CD14-positive monocyte (primary cell): Measurements from ENCODE around the gene MCEE. TPM values are rescaled to one million over a fixed set of nuclear protein-coding genes. Genes with fewer than 3 reads are reported as not detected.

Source experiments
- DNase-seq, 3 donors: peaks; one replicate each; pipeline ENCODE4 v3.0.0-alpha.2; 2011 to 2022
- H2AFZ ChIP-seq: 2 replicates; pipeline ENCODE4 v1.6.0; 2012; ENCODE audit warnings: mild to moderate bottlenecking, low read depth, low read length, inconsistent platforms; ENCODE audit not compliant: insufficient read depth, poor library complexity, severe bottlenecking
- H3K27ac ChIP-seq, 2 donors: 1 replicate in 1 of 2; 2 replicates in 1 of 2; pipeline ENCODE4 v1.5.1; 2012 to 2013; ENCODE audit warnings: low read length in 2 of 2, control low read depth in 1 of 2, inconsistent platforms in 1 of 2, low read depth in 1 of 2, mild to moderate bottlenecking in 1 of 2
- H3K27me3 ChIP-seq, 2 donors: one replicate each; pipeline versions ENCODE4 v1.6.0 to v1.6.1; 2011 to 2013; ENCODE audit warnings: low read length in 2 of 2; ENCODE audit not compliant: control insufficient read depth in 2 of 2, insufficient read depth in 2 of 2
- H3K36me3 ChIP-seq, 2 donors: replicated peaks in 1 of 2; 1 replicate in 1 of 2; 2 replicates in 1 of 2; pipeline versions ENCODE4 v1.5.1 to v1.6.1; 2012 to 2013; ENCODE audit warnings: low read length in 2 of 2, control low read depth in 1 of 2, inconsistent platforms in 1 of 2, mild to moderate bottlenecking in 1 of 2; ENCODE audit not compliant: insufficient read depth in 2 of 2, control insufficient read depth in 1 of 2
- H3K4me1 ChIP-seq, 2 donors: 1 replicate in 1 of 2; 2 replicates in 1 of 2; pipeline versions ENCODE4 v1.5.1 to v1.6.1; 2012 to 2013; ENCODE audit warnings: low read length in 2 of 2, control low read depth in 1 of 2, inconsistent platforms in 1 of 2, mild to moderate bottlenecking in 1 of 2, moderate library complexity in 1 of 2; ENCODE audit not compliant: insufficient read depth in 2 of 2, control insufficient read depth in 1 of 2
- H3K4me2 ChIP-seq: replicated peaks from 2 replicates; pipeline ENCODE3; 2012; ENCODE audit warnings: low read length, moderate library complexity, mild to moderate bottlenecking; ENCODE audit not compliant: poor library complexity, severe bottlenecking; ENCODE audit errors: extremely low read depth
- H3K4me3 ChIP-seq, 3 experiments: fragments of 200-600 bp in 1 of 3; sonication (generic) in 1 of 3; replicated peaks in 1 of 3; 1 replicate in 2 of 3; 2 replicates in 1 of 3; pipeline ENCODE4 v1.5.1; 2011 to 2013; ENCODE audit warnings: low read length in 3 of 3, mild to moderate bottlenecking in 3 of 3, control low read depth in 2 of 3, low read depth in 2 of 3, inconsistent platforms in 1 of 3, moderate library complexity in 1 of 3
- H3K79me2 ChIP-seq: 2 replicates; pipeline ENCODE4 v1.6.0; 2012; ENCODE audit warnings: mild to moderate bottlenecking, control low read depth, inconsistent platforms, low read length, moderate library complexity; ENCODE audit not compliant: insufficient read depth
- H3K9ac ChIP-seq: 2 replicates; pipeline ENCODE4 v1.6.0; 2017; ENCODE audit warnings: low read length, mild to moderate bottlenecking; ENCODE audit not compliant: insufficient read depth, poor library complexity, severe bottlenecking
- H3K9me3 ChIP-seq, 2 donors: replicated peaks in 1 of 2; 1 replicate in 1 of 2; 2 replicates in 1 of 2; pipeline versions ENCODE4 v1.5.1 to v1.6.1; 2012 to 2013; ENCODE audit warnings: low read length in 2 of 2, control low read depth in 1 of 2; ENCODE audit not compliant: control insufficient read depth in 1 of 2, insufficient read depth in 1 of 2
- H4K20me1 ChIP-seq: 2 replicates; pipeline ENCODE4 v1.6.0; 2012; ENCODE audit warnings: mild to moderate bottlenecking, low read length, control low read depth, moderate library complexity; ENCODE audit not compliant: insufficient read depth
- H3K27ac Mint-ChIP-seq, 7 donors: one replicate each; pipeline ENCODE4 v1.8.0; 2020; ENCODE audit warnings: mild to moderate bottlenecking in 7 of 7, mixed read lengths in 7 of 7, moderate library complexity in 6 of 7, inconsistent platforms in 2 of 7
- H3K27me3 Mint-ChIP-seq, 3 donors: one replicate each; pipeline ENCODE4 v1.8.0; 2021 to 2022; ENCODE audit warnings: low read depth in 3 of 3, mild to moderate bottlenecking in 3 of 3, mixed read lengths in 3 of 3, moderate library complexity in 3 of 3, inconsistent platforms in 1 of 3
- H3K36me3 Mint-ChIP-seq, 2 donors: one replicate each; pipeline ENCODE4 v1.8.0; 2020; ENCODE audit warnings: mixed read lengths in 2 of 2, inconsistent platforms in 1 of 2, mild to moderate bottlenecking in 1 of 2
- H3K4me1 Mint-ChIP-seq: one replicate; pipeline ENCODE4 v1.8.0; 2020; ENCODE audit warnings: mild to moderate bottlenecking, mixed read lengths
- H3K4me3 Mint-ChIP-seq, 2 donors: one replicate each; pipeline ENCODE4 v1.8.0; 2020; ENCODE audit warnings: mild to moderate bottlenecking in 2 of 2, mixed read lengths in 2 of 2, moderate library complexity in 1 of 2
- H3K9me3 Mint-ChIP-seq, 7 donors: one replicate each; pipeline ENCODE4 v1.8.0; 2020 to 2022; ENCODE audit warnings: mixed read lengths in 7 of 7, mild to moderate bottlenecking in 6 of 7, moderate library complexity in 6 of 7, inconsistent platforms in 2 of 7
- CTCF ChIP-seq: fragments of 200-600 bp; IDR thresholded peaks from one replicate; pipeline ENCODE4 v1.8.0; 2022; ENCODE audit warnings: antibody characterized with exemption, mild to moderate bottlenecking
- WGBS: methylation state at CpG from one replicate; pipeline ENCODE4 v1.1.5; 2013; ENCODE audit warnings: missing lambda C conversion rate; ENCODE audit not compliant: insufficient coverage; 5-methylcytosine and 5-hydroxymethylcytosine counted together
- intact Hi-C, 2 donors: fragments of 100-400 bp; cut with micrococcal nuclease; formaldehyde crosslinking; loops; one replicate each; pipeline versions ENCODE4 v1.15.0 to v1.15.1; 2023
- polyA plus RNA-seq, 3 donors: library from polyadenylated mRNA; depleted of rRNA in 1 of 3; unstranded in 2 of 3; stranded (reverse) in 1 of 3; fragments of 300-500 nt in 2 of 3; fragments of >200 nt in 1 of 3; fragmentation: Illumina TruSeq in 2 of 3; gene quantifications; 1 replicate in 2 of 3; 2 replicates in 1 of 3; pipeline ENCODE4 v1.2.3, GENCODE V29; 2012 to 2021

Gene MCEE
- polyA plus RNA-seq, 3 donors = 9.3 to 29.0 (median 24.7) TPM

GRCh38 chr2:71143782-71144181 is 13.8 kb upstream of the MCEE start:
- Histone ChIP-seq H4K20me1 (peaks cover 4% of the 10 kb centered on the region), H3K9me3 (no peaks in the 10 kb centered on the region), H3K9ac (no peak overlapping the region), H3K4me1 (no peaks in the 10 kb centered on the region), H3K79me2 (no peaks in the 10 kb centered on the region), H3K36me3 (peaks cover 95 to 100% of the 10 kb centered on the region in 2 donors), H2AFZ (no peak overlapping the region), H3K27ac (no peak overlapping the region), H3K27me3 (no peaks in the 10 kb centered on the region), H3K4me2 (no peak overlapping the region), H3K4me3 (no peak overlapping the region)
- H3K27me3 Mint-ChIP-seq = no peaks in the 10 kb centered on the region
- H3K4me3 Mint-ChIP-seq = no peak overlapping the region
- no peak for TF ChIP-seq CTCF
- H3K4me1 Mint-ChIP-seq = no peaks in the 10 kb centered on the region
- WGBS = no CpG with 5 or more reads among the region's 3 CpGs
- intact Hi-C loops = no loop called here
- DNase-seq = no peak
- H3K36me3 Mint-ChIP-seq = peaks cover 87 to 98% of the 10 kb centered on the region in 2 donors
- H3K9me3 Mint-ChIP-seq = no peaks in the 10 kb centered on the region
- peak overlapping the region in 1 of 7 donors; percentile 12 for H3K27ac Mint-ChIP-seq

GRCh38 chr2:71136174-71136573 is 6.1 kb upstream of the MCEE start:
- peaks cover 69 to 88% of the 10 kb centered on the region in 2 donors for H3K36me3 ChIP-seq
- no peak for DNase-seq
- no peaks in the 10 kb centered on the region for H3K27me3 ChIP-seq
- WGBS = 100% methylated on average over 1 of the region's 3 CpGs
- H3K79me2 ChIP-seq = peaks cover 22% of the 10 kb centered on the region
- Mint-ChIP-seq H3K4me1 (no peaks in the 10 kb centered on the region), H3K9me3 (no peaks in the 10 kb centered on the region), H3K4me3 (no peak overlapping the region), H3K27ac (no peak overlapping the region), H3K36me3 (peaks cover 57 to 67% of the 10 kb centered on the region in 2 donors), H3K27me3 (peaks cover 0 to 2% (median 0%) of the 10 kb centered on the region in 3 donors)
- no peak for TF ChIP-seq CTCF
- peaks cover 3 to 14% of the 10 kb centered on the region in 2 donors for H3K4me1 ChIP-seq
- H3K4me3 ChIP-seq = no peak overlapping the region
- H3K9me3 ChIP-seq = no peaks in the 10 kb centered on the region
- intact Hi-C loops = no loop called here
- H2AFZ ChIP-seq = no peak overlapping the region
- no peak overlapping the region for H3K9ac ChIP-seq
- peaks cover 4% of the 10 kb centered on the region for H4K20me1 ChIP-seq
- H3K27ac ChIP-seq = no peak overlapping the region
- no peak overlapping the region for H3K4me2 ChIP-seq
